HS-5 (cell line): Measurements from ENCODE around the gene F3.
"Not testable (repeated sequence)": the region's sequence is repeated elsewhere in the genome, so short reads cannot be mapped to it uniquely, and the experiment has no call there.

Source experiments
- DNase-seq: peaks from one replicate; pipeline ENCODE4 v3.0.0-alpha.2; 2012; ENCODE audit warnings: low read depth

F3 gene

GRCh38 chr1:94541246-94542087 is at the start of gene F3:
Gene F3 (minus strand): TSS chr1:94541759. CDS start chr1:94541636, 123 bp downstream.
- peak; percentile 74 for DNase-seq

- no peak for DNase-seq
Measured at GRCh38 chr1:94590203-94591137, 48.9 kb upstream of the F3 start.

- DNase-seq = no peak
Measured at GRCh38 chr1:94589728-94590127, 48.2 kb upstream of the F3 start.

GRCh38 chr1:94582565-94582964 is 41.0 kb upstream of the F3 start:
- DNase-seq = no peak

- no peak for DNase-seq
Measured at GRCh38 chr1:94580367-94581115, 39.0 kb upstream of the F3 start.

- DNase-seq = peak; percentile 81
Measured at GRCh38 chr1:94579876-94580294, 38.3 kb upstream of the F3 start.

GRCh38 chr1:94578856-94579255 is 37.3 kb upstream of the F3 start:
- DNase-seq = no peak

GRCh38 chr1:94573917-94574316 is 32.4 kb upstream of the F3 start:
- DNase-seq = not testable (repeated sequence)

GRCh38 chr1:94572780-94573179 is 31.2 kb upstream of the F3 start:
- no peak for DNase-seq

- not testable (repeated sequence) for DNase-seq
Measured at GRCh38 chr1:94570965-94571364, 29.4 kb upstream of the F3 start.

- not testable (repeated sequence) for DNase-seq
Measured at GRCh38 chr1:94568806-94569205, 27.2 kb upstream of the F3 start.

GRCh38 chr1:94567975-94568607 is 26.5 kb upstream of the F3 start:
- not testable (repeated sequence) for DNase-seq

GRCh38 chr1:94566436-94566835 is 24.9 kb upstream of the F3 start:
- DNase-seq = not testable (repeated sequence)

GRCh38 chr1:94565901-94566300 is 24.3 kb upstream of the F3 start:
- no peak for DNase-seq

GRCh38 chr1:94562519-94563260 is 21.1 kb upstream of the F3 start:
- DNase-seq = no peak

GRCh38 chr1:94560333-94560732 is 18.8 kb upstream of the F3 start:
- DNase-seq = no peak

- DNase-seq = no peak
Measured at GRCh38 chr1:94559921-94560320, 18.4 kb upstream of the F3 start.

- DNase-seq = no peak
Measured at GRCh38 chr1:94555091-94555490, 13.5 kb upstream of the F3 start.

- DNase-seq = no peak
Measured at GRCh38 chr1:94554580-94554979, 13.0 kb upstream of the F3 start.

- DNase-seq = no peak
Measured at GRCh38 chr1:94553931-94554330, 12.4 kb upstream of the F3 start.

- no peak for DNase-seq
Measured at GRCh38 chr1:94553323-94553730, 11.8 kb upstream of the F3 start.
